RCC 7860 (cell line): ENCODE data around the gene PTPRA.
"Not testable (repeated sequence)": the region's sequence is repeated elsewhere in the genome, so short reads cannot be mapped to it uniquely, and the experiment has no call there.

Experiments used
- DNase-seq: peaks from one replicate; pipeline ENCODE4 v3.0.0-alpha.2; 2015; ENCODE audit warnings: low spot score
- FAIRE-seq: peaks from 2 replicates; lab custom pipeline; 2012; peaks lifted over from hg19 to GRCh38; lab: Jason Lieb, UNC

PTPRA gene, protein sequence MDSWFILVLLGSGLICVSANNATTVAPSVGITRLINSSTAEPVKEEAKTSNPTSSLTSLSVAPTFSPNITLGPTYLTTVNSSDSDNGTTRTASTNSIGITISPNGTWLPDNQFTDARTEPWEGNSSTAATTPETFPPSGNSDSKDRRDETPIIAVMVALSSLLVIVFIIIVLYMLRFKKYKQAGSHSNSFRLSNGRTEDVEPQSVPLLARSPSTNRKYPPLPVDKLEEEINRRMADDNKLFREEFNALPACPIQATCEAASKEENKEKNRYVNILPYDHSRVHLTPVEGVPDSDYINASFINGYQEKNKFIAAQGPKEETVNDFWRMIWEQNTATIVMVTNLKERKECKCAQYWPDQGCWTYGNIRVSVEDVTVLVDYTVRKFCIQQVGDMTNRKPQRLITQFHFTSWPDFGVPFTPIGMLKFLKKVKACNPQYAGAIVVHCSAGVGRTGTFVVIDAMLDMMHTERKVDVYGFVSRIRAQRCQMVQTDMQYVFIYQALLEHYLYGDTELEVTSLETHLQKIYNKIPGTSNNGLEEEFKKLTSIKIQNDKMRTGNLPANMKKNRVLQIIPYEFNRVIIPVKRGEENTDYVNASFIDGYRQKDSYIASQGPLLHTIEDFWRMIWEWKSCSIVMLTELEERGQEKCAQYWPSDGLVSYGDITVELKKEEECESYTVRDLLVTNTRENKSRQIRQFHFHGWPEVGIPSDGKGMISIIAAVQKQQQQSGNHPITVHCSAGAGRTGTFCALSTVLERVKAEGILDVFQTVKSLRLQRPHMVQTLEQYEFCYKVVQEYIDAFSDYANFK

DNA sequence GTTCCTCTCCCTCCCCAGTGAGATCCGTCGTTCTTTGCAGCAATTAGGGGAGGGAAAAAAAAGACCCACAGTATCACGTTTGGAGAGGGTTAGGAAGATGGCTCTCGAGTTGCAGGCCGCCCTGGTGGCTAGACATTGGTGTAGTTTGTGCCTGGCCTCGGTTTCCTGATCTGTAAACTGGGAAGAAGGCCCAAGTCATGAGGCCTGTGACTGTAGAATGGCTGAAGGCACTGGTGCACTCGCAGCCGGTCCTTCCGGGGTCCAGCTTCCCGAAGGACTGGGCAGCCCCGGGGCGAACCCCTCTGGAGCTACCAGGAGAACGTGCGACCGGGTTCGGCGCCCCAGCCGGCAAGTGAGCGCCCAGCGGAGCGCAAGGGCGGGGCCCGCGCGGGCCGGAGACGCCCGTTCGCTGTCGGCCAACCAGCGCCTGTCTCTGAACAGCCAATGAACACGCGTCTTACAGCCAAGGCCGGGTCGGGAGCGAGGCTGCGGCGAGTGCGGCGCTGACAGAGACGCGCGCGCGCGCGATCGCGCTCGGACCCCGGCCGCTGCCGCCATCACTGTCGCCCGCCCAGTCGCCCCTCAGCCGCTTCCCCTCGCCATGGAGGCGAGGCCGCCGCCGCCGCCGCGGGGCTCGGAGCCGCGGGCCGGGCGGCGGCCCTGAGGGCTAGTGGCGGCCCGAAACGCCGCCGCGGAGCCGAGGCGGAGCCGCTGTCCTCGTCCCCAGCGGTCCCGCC lies at the start of gene PTPRA:
Gene PTPRA (plus strand): TSS at position 472 of the 737 bp plus-strand sequence. CDS start 90,797 bp downstream, outside the sequence.
- no peak for FAIRE-seq
- peak; percentile 76 for DNase-seq

DNA sequence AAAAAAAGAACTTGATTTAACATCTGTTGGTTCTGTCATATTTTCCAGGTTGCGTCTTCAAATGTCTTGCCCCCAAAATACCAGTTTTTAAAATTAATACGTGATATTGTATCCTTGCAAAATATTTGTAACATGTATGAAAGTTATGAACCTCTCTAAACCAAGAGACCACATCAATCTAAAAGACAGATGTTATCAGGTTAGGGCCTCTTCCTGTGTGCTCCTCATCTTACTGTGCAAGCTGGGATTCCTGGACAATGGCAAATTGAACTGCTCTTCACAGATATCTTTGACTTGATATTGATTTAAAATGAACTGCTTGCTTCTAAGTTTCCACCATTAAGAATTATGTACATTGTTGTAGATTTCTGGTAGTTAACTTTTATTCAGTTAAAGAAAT lies 47.5 kb upstream of the PTPRA start:
- FAIRE-seq, result no peak
- DNase-seq, result no peak

DNA sequence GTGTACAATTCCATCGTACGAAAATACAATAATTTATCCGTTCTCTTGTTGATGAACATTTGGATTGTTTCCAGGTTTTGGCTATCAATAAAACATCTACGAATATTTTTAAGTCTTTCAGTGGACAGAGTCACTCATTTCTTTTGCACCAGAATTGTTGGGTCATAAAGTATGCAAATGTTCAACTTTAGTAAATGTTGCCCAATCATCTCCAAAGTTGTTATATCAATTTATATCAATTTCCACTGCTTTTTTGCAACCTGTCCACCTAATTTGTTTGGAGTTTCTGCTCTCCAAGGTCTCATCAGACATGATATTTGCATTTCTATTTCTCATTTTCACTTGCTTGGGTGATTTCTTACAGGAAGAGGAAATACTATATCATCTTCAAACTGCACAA lies 46.6 kb upstream of the PTPRA start:
- FAIRE-seq (no peak), DNase-seq (no peak)

DNA sequence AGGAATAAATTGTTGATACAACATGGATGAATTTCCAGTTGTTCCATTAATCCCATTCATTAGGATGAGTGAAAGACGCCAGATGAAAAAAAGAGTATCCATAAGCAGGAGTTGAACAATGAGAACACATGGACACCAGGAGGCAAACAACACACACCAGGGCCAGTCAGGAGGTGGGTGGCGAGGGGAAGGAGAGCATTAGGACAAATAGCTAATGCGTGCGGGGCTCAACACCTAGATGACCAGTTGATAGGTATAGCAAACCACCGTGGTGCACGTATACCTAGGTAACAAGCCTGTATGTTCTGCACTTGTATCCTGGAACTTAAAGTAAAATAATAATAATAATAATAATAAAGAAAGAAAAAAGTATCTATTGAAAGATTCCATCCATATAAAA lies 43.9 kb upstream of the PTPRA start:
- FAIRE-seq (no peak), DNase-seq (no peak)

DNA sequence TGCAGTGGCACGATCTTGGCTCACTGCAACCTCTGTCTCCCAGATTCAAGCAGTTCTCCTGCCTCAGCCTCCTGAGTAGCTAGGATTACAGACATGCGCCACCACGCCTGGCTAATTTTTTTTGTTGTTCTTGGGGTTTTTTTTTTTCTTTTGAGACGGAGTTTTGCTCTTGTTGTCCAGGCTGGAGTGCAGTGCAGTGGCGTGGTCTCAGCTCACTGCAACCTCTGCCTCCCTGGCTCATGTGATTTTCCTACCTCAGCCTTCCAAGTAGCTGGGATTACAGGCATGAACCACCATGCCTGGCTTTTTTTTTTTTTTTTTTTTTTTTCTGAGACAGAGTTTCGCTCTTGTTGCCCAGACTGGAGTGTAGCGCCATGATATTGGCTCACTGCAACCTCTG lies 42.1 kb upstream of the PTPRA start:
- not testable (repeated sequence) for FAIRE-seq

DNA sequence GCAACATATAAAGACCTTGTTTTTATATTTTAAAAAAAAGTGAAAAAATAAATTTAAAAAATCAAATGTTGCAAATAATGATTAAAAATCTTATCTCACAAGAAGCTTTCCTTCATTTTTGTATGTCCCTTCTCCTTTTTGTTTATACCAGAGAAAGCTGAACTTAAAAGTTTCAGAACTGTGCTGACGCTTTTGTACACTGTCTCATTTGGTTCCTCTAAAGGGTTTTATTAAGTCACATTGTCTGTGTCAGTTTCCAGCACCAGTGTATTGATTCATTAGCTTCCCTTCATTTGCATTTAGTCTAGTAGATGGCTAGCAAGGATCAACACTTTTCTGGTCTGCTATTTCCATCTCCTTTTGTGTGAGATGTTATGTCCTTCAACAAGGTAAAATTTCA lies 39.5 kb upstream of the PTPRA start:
- no peak for FAIRE-seq

More for the DNA sequence above, 42.1 kb upstream of the PTPRA start:
- DNase-seq, result not testable (repeated sequence)

DNA sequence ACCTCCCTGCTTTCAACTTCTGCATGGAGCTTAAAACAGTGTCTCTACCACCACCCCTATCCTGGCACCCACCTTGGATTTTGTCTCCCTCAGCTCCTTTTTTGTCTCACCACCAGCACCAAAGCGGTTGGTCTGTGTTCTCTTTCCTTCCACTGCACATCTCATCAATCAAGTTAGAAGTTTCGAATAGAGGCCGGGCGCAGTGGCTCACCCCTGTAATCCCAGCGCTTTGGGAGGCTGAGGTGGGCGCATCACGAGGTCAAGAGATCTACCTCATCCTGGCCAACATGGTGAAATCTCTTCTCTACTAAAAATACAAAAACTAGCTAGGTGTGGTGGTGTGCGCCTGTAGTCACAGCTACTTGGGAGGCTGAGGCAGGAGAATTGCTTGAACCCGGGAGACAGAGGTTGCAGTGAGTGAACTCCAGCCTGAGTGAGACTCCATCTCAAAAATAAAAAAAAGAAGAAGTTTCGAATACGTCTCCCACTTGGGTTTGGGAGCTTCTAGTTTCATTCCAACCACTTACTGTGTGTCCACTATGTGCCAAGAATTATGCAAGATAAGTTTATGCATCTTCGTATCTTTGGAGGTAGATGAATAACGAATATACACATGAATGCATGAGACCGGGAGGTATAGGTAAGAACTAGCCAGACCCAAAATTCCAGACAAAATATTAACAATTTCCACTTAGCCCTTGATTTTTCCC lies 38.7 kb upstream of the PTPRA start:
- FAIRE-seq (no peak), DNase-seq (no peak)

More for the DNA sequence above, 39.5 kb upstream of the PTPRA start:
- DNase-seq, result no peak

DNA sequence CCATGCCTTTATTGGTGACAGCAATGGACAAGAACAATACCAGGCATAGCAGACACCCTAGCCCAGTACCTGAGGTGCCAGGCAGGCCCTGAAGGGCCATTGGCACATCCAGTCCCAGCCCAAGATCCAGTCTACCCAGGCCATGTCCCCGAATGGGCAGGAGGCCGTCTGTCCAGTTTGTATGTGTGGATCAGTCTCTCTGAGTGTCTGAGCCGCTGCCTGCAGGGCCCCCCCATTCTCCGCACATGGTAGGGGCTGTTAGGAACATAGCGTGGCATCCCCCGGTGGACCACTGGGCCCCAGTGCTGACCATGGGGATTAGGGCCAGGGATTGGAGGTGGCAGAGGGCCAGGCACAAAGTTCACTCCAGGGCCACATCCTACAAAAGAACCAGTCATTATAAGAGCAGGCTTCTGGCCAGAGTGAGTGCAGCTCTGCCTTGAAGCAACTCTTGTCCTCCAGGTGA lies 37.9 kb upstream of the PTPRA start:
- no peak for FAIRE-seq
- DNase-seq, result no peak

DNA sequence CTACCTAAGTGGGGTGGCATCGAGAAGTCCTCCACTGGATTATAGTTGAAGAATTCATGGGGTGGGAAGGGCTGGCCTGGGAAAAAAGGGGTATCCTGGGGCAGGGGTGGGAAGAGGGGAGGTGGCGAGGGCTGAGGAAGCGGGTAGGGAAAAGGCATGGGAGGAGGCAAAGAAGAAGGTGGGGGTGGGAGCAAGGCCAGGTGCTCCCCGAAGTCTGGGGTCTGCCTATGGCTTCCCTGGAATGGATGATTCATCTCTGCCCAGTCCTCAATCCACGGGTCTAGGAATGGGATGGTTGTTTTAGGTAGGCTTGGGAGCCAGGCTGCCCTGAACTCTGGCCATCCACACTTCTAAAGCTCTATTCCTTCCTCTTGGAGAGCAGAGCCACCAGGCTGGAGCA lies 37.2 kb upstream of the PTPRA start:
- FAIRE-seq, result no peak

DNA sequence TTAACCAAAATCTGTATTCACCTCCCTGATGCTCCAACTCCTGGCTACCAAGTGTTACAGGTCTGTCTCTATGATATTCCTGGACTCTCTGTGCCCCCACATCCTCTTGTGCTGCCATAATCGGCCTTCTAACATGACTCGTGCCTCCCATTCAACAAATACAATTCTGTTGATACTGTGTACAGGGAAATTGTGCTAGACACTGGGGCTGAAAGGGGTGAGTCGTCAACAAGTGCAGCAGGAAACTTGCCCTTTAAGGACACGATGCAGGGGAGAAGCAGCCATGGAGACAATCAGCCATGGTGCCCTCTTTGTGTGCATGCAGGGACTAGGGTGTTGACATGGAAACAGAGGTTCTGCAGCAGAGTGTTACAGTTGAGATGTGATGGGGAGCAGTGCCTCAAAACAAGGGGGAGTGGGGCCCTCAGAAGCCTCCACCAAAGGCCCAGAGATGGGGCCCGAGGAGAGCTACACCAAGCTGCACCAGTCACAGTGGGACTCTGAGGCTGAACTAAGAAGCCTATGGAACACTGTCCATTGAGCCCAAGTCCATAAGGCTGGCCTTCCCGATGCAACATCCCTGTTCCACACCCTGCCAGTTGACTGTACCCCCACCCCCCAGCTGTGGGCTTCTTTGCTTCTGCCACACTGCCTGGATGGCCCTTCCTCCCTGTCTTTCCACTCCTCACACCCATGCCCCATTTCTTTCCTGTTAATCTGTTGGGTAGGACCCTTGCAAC lies 35.9 kb upstream of the PTPRA start:
- no peak for FAIRE-seq
- DNase-seq, result no peak

More for the DNA sequence above, 37.2 kb upstream of the PTPRA start:
- no peak for DNase-seq

DNA sequence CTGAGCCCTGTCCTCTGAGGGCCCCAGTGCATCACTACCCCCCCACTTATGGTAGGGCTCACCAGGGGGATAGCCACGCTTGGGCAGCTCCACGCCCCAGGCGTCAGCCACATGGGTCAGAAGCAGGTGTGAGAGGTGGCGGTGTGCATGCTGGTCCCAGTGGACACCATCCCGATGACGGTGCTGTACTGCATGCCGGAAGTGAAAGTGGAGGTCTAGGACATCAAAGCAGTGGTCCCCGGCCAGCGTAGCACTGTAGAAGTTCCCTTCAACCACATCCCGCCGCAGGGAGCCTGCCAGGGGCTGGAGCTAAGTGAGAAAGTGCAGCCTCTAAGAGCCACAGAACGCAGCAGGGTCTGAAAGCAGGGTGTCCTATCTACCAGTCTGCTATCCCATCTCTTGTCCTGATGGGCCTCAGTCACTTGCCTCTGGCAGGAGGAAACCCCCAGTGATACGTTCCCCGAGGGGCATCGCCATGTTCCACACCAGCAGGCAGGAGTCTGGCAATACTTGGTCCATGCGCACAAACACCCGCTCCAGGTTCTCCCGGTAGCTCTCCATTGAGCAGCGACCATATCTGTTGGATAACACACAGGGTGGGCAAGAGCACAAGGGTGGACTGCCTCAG lies 35.0 kb upstream of the PTPRA start:
- no peak for DNase-seq
- FAIRE-seq, result no peak

DNA sequence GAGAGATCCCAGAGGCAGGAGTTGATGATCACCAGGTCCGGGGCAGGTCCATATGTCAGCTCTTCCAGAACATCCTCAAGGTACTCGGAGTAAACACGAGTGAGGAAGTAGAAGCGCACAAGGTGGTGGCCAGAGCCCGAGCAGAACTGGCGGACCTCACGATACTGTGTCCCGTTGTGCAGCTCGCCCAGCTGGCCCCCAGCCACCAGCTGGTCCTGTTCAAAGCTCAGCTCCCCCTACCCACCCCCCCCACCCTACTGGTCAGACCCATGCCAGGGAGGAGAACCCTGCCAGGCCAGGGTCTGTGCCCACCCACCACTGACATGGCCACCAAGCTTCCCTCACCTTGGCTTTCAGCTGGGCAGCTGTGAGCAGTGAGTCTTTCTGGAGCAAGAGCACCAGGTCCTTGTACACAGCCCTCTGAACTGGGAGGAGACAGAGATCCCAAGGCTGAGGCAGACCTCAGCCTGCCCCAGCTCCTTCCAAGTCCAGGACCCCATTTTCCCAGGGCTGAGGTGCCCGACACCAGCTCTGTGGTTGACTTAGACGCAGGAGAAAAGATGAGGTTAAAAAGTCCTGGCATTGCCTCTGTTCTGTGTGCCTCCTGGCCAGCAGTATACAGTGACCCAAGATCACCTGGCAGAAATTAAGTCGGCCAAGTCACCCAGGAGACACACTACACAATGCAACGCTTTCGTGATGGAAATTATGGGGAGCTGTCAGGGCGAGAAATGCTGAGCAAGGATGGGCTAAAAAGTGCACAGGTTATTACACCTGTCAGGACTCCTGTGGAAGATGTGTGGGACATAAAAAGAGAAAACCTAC lies 34.2 kb upstream of the PTPRA start:
- FAIRE-seq, result no peak
- no peak for DNase-seq

DNA sequence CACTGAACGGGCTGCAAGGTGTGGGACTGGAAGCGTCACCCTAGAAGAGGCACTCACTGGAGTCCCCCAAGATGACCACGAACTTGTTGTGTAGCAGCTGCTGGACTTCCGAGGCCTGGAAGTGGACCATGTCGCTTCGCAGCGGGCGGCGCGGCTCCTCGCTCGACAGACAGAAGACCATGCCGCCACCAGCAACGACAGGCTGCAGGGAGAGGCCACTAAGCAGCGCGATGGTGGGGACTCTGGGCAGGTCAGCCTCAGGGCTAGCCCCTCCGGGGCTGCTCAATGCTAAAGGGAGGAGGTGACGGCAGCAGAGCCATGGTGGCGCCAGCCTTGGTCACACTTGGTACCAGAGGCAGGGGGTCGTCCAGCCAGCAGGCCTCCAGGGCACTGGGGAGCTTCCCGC lies 33.5 kb upstream of the PTPRA start:
- FAIRE-seq (no peak), DNase-seq (no peak)

DNA sequence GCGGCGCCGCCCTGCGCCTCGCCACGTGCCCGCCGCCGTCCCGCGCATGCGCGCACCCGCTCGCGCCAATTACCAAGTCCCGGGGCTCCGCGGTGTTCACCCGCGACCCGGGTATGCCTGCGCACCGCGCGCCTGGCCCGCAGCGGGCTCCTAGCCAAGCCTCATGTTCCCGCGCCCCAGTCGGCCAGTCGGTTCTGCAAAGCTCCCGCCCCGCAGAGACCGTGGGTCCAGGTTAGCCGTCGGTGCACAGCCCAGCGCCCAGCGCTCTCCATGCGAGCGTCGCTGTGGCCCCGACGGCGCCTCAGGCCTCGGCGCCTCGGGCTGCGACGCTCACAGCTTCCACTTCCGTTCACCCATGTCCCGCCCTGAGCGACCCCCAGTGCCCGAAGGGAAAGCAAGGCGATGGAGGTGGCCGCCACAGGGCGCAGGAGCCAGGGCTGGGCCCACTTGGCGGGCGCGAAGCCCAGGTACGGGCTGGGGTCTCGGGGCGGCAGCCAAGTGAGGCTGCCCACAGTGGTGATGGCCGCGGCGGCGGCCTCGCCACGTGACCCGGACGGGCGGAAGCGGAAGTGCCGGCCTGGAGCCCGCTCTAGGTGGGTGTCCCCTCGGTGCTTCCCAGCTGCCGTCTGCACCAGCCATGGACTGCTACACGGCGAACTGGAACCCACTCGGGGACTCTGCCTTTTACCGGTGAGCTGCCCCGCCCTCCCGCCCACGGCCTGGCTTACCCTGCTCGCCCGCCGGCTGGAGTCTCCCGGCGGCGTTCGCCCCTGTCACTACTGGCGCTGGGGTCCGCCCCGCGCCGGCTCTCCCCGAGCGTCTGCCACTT lies 32.9 kb upstream of the PTPRA start, which contains the start of the genes PCED1A and VPS16:
Gene PCED1A (minus strand): TSS at position 518 of the 829 bp plus-strand sequence. CDS start 743 bp downstream, outside the sequence.
Gene VPS16 (plus strand): TSS at position 608 of the 829 bp plus-strand sequence. CDS start 30 bp downstream, at position 638.
- no peak for FAIRE-seq
- peak; percentile 60 for DNase-seq

DNA sequence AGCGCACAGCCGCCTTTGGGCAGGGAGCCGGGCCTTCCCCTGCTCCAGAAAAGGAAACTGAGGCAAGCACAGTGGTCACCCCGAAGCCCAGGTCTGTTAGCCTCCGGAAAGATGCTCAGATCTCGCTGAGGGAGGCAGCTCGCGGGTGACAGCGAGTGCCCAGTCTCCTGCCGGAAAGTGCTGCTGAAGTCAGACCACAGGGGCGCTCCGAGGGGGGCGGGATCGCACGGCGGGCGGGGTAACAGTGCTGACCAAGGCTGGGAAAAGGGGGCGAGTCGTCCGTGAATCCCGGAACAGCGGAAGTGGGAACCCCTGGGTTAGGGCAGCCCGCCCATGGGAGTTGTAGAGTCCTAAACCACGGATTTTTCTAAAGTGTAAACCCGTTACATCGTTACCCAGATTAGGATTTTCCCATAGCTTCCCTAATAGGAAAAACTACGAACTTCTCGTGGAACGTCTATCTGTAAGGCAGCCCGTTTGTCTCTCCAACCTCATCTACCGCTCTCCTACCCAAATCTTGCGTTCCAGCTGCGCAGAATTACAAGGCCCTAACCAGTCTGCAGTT lies 32.2 kb upstream of the PTPRA start:
- FAIRE-seq, result no peak
- DNase-seq, result peak; percentile 26

DNA sequence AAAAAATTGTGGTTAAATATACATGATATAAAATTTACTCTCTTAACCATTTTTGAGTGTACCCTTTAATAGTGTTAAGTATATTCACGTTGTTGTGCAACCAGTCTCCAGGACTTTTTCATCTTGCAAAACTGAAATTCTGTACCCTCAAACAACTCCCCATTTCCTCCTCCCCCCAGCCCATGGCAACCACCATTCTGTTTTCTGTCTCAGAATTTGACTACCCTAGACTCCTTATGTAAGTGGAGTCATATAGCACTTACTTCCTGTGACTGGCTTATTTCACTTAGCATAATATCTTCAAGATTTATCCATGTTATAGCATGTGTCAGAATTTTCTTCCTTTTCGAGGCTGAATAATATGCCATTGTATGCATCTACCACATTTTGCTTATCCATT lies 27.7 kb upstream of the PTPRA start:
- DNase-seq (no peak), FAIRE-seq (no peak)

DNA sequence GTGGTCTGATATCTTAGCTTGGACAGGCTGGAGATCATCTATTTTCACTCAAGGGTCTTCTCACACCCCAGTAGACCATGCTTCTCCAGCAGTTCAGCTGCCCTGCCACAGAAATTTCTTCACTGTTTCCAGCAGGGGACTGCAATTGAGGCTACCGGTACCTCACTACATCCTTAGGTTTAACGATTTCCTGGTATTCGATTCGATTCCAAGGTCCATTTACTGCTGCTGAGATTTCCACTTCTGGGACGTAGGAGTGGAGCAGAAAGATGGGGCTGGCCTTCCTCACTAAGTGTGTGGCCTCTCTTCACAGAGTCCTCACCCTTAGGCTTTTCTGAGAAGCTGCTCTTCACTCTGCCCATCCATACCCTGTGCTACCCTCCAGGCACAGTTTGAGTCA lies 26.6 kb upstream of the PTPRA start:
- FAIRE-seq, result no peak
- no peak for DNase-seq
